Stimulated activated CD8-positive, alpha-beta memory T cell treated with anti-CD3 and anti-CD28 coated beads, Interleukin-4, amount 100 ng/mL, for 1 hour (primary cell): ENCODE data around the gene TFPI.
"Not testable (repeated sequence)": the region's sequence is repeated elsewhere in the genome, so short reads cannot be mapped to it uniquely, and the experiment has no call there.

Experiments
- DNase-seq, 2 donors: peaks; one replicate each; pipeline ENCODE4 v3.0.0-alpha.2; 2020; ENCODE audit warnings: low read depth in 2 of 2, low spot score in 1 of 2

The TFPI gene

DNA sequence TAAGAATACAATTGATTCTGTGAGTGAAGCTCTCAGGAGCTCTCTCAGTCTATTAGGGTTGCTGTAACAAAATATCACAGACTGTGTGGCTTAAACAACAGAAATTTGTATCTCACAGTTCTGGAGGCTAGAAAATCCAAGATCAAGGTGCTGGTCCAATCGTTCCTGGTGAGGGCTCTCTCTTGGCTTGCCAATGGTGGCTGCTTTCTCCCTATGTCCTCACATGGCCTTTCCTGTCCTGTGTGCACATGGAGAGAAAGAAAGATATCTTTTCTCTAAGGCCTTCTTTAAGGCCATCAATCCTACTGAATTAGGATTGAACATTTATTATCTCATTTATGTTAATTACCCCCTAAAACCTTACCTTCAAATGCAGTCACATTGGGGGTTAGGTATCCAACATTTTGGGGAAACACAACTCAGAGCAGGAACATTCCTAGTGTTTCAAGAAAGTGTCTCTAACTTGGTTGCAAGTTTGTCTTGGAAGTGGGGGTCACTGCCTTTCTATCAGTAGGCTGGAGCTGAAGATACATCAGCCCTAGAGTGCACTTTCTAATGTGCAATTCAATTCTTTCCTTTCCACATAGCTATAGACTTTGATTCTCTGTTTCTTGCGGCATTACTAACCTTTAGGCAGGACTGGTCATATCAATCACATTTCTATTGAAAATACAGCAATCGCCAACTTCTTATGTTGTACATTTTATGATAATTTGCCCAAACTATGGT lies 24.8 kb downstream of the TFPI start:
- DNase-seq = no peak

GRCh38 chr2:187528042-187528441 lies 26.2 kb downstream of the TFPI start:
- no peak for DNase-seq

DNA sequence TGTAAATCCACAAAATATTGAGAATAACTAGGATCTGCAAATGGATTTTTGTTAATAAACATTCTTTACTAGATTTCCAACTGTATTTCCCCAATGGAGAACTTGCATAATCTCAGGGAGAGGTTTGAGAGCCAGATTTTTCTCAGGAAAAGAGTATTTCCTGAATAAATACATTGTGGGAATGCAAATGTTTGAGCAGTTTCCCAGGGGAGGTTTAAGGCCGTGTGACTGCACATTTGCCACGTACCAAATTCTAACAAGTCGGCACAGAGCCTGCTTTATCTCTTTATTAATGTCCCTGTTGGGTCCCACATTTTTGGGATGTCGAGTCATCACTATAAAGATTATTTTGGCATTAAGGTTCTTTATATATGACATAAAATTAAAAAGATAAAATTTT lies 27.0 kb downstream of the TFPI start:
- no peak for DNase-seq

GRCh38 chr2:187526792-187527191 lies 27.4 kb downstream of the TFPI start:
- DNase-seq = no peak

DNA sequence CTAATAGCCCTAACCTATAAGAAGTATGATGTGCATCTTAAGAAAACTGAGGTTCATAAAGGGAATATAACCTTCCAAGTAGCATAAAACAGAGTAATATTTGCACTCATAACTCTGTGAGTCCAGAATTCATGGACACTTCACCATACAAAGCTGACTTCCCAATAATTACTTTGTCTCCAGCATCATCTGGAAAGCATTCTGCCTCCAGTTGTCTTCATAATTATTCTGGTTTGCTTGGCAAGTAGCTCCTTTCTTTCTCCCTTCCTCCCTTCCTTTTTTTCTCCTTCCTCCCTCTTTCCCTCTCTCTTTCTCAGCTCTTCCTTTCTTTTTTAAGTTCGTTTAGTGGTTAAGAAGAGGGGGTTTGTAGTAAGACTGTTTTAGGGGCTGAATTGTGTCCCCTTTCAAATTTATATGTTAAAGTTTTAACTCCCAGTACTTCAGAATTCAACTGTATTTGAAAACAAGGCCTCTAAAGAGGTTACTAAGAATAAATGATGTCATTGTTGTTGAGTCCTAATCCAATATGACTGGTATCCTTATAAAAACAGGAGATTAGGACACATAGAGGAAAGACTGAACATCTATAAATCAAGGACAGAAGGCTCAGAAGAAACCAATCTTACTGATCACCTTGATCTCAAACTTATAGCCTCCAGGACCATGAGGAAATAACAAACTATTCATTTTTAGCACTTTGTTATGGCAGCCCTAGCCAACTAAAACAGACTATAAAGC lies 28.9 kb downstream of the TFPI start:
- DNase-seq = no peak

GRCh38 chr2:187523325-187523724 lies 30.9 kb downstream of the TFPI start:
- no peak for DNase-seq

- DNase-seq = no peak
Observed at GRCh38 chr2:187520121-187520624, 34.1 kb downstream of the TFPI start.

GRCh38 chr2:187519419-187520120 lies 34.7 kb downstream of the TFPI start:
- DNase-seq = no peak

DNA sequence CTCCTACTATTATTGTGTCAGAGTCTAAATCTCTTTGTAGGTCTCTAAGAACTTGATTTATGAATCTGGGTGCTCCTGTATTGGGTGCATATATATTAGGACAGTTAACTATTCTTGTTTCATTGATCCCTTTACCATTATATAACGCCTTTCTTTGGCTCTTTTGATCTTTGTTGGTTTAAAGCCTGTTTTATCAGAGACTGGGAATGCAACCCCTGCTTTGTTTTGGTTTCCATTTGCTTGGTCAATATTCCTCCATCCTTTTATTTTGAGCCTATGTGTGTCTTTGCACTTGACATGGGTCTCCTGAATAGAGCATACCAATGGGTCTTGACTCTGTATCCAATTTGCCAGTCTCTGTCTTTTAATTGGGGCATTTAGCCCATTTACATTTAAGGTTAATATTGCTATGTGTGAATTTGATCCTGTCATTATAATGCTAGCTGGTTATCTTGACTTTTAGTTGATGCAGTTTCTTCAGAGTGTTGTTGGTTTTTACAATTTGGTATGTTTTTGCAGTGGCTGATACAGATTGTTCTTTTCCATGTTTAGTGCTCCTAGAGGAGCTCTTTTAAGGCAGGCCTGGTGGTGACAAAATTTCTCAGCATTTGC lies 36.4 kb downstream of the TFPI start:
- not testable (repeated sequence) for DNase-seq

DNA sequence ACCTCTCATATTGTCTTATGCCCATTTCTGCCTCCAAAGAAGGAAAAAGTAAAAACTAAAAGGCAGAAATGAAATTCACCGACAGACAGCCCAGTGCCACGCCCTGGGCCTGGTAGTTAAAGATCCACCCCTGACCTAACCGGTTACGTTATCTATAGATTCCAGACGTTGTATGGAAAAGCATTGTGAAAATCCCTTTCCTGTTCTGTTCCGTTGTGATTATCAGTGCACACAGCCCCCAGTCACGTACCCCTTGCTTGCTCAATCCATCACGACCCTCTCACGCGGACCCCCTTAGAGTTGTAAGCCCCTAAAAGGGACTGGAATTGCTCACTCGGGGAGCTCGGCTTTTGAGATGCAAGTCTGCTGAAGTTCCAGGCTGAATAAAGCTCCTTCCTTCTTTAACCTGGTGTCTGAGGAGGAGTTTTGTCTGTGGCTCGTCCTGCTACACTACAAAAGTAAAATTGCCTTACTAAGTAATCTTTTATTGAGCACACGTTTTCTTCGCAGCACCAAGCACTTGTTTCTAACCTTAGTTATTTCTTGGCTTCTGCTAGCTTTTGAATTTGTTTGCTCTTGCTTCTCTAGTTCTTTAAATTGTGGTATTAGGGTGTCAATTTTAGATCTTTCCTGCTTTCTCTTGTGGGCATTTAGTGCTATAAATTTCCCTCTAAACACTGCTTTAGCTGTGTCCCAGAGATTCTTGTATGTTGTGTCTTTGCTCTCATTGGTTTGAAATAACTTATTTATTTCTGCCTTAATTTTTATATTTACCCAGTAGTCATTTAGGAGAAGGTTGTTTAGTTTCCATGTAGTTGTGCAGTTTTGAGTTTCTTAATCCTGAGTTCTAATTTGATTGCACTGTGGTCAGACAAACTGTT lies 37.4 kb downstream of the TFPI start:
- DNase-seq = not testable (repeated sequence)

- no peak for DNase-seq
Observed at GRCh38 chr2:187514930-187515329, 39.3 kb downstream of the TFPI start.

DNA sequence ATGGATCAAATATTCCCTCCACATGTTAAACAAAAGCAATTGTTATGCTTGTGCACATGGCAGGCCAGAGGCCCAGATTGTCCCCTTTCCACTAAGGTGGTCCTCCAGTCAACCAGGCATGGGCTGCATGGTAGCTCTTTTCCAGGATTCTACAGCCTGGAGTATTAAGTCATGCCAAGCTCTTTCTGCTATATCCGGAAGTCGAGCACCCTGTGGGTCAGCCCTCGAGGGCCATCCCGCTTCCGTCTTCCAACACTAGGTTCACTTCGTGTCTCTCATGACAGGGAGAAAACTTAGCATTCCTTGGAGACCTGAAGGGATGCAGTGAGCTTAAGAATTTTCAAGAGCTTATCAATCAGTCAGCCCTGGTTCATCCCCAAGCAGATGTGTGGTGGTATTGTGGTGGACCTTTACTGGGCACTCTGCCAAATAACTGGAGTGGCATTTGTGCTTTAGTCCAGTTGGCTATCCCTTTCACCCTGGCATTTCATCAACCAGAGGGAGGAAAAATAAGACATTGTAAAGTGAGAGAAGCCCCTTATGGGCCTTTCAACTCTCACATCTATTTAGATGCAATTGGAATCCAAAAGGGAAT lies 39.9 kb downstream of the TFPI start:
- DNase-seq = not testable (repeated sequence)

DNA sequence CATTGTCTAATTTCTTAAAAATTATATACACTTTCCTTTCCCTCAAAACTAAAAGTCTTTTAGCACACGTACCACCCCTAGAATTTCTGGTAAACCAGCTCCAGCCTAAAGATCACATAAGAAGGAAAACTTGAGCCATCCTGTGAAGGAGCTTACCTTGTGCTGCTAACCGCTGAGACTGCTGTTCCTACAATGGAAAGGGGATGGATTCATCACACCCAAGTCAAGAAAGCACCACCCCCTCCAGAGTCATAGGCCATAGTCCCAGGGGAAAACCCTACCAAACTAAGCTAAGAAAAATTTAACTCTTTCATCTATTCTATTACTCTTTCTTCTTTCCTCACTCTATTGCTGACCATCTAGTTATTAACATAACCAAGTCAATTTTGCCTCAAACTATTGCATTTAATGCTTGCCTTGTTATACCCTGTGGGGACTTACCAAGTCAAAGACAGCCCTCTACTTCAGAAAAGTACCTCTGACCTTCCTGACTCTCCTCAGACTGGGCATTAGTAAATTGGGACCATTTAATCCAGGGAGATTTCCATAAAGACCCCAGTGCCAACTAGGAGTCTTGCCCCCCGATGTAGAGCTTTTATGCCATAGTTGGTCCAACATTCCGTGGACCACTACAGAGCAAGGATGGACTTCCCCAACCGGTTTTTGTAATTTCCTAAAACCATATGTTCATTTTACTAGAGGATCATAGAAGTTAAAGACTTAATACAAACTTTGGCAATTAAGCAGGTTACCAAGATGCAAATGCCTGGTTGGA lies 40.6 kb downstream of the TFPI start:
- not testable (repeated sequence) for DNase-seq

GRCh38 chr2:187511356-187512315 lies 42.6 kb downstream of the TFPI start:
- no peak for DNase-seq

DNA sequence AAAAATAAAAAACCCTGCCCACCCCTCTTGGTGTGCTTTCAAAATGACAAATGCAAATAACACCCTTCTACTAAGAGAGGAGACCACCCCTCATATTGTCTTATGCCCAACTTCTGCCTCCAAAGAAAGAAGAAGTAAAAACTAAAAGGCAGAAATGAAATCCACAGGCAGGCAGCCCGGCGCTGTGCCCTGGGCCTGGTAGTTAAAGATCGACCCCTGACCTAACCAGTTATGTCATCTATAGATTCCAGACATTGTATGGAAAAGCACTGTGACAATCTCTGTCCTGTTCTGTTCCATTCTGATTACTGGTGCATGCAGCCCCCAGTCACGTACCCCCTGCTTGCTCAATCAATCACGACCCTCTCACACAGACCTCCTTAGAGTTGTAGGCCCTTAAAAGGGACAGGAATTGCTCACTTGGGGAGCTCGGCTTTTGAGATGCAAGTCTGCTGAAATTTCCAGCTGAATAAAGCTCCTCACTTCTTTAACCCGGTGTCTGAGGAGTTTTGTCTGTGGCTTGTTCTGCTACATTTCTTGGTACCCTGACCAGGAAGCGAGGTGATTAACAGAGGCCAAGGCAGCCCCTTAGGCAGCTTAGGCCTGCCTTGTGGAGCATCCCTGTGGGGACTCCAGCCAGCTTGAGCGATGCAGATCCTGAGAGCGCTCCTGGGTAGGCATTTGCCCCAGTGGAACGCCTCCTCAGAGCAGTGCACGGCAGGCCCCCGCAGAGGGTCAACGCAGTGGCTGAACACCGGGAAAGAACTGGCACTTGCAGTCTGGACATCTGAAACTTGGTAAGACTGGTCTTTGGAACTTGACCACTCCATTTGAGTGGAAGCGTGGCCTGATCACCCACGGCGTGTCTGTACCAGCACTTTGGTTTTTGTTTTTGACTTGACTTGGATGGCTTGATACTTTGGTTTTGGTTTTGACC lies 43.5 kb downstream of the TFPI start:
- DNase-seq = not testable (repeated sequence)

- DNase-seq = no peak
Observed at GRCh38 chr2:187509667-187510417, 44.4 kb downstream of the TFPI start.
